ENCODE data around the gene RAD9B. TPM values are rescaled to one million over a fixed set of nuclear protein-coding genes. Genes with fewer than 3 reads are reported as not detected.

RAD9B gene
- total and polyA plus RNA-seq, 9 of the 15 experiments (the other 6 are each of a cell fraction or from before 2014, with no cell fraction given): 0.05 to 0.83 (median 0.32) TPM

DNA sequence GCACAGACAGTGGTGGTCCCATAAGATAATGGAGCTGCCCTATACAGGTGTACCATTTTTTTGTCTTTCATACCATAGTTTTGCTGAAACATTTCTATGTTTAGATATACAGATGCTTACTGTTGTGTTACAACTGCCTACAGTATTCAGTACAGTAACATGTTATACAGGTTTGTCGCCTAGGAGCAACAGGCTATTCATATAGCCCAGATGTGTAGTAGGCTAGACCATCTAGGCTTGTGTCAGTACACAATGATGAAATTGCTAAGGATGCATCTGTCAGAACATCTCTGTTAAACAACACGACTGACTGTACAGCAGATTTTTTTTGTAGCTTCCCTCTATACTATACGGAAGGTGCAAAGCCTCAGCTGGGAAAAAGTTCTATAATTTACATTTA lies 30.5 kb downstream of the RAD9B start (continued):
- no peak for TF ChIP-seq ZBTB49 (CRISPR knock-in tag; IDR thresholded peaks at IDR 0.05; ENCODE audit: borderline replicate concordance)
- TF ChIP-seq TFAP4 (CRISPR knock-in tag; IDR thresholded peaks at IDR 0.05; ENCODE audit: borderline replicate concordance): no peak
- TF ChIP-seq L3MBTL2 (IDR thresholded peaks at IDR 0.05): no peak
- no peak for TF ChIP-seq CBFA2T2 (conservative IDR thresholded peaks at IDR 0.05)
- no peak for TF ChIP-seq E2F3 (CRISPR knock-in tag; IDR thresholded peaks at IDR 0.05)
- TF ChIP-seq, protein P1, sequence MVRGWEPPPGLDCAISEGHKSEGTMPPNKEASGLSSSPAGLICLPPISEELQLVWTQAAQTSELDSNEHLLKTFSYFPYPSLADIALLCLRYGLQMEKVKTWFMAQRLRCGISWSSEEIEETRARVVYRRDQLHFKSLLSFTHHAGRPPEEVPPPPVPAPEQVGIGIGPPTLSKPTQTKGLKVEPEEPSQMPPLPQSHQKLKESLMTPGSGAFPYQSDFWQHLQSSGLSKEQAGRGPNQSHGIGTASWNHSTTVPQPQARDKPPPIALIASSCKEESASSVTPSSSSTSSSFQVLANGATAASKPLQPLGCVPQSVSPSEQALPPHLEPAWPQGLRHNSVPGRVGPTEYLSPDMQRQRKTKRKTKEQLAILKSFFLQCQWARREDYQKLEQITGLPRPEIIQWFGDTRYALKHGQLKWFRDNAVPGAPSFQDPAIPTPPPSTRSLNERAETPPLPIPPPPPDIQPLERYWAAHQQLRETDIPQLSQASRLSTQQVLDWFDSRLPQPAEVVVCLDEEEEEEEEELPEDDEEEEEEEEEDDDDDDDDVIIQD (CRISPR knock-in tag; IDR thresholded peaks at IDR 0.05): no peak
- TF ChIP-seq THAP7 (CRISPR knock-in tag; IDR thresholded peaks at IDR 0.05): no peak
- TF ChIP-seq BRCA1 (IDR thresholded peaks at IDR 0.05): no peak
- no peak for TF ChIP-seq BRCA1 (CRISPR knock-in tag; IDR thresholded peaks at IDR 0.05)

Data from K562 (cell line).